Activated CD4-positive, alpha-beta memory T cell treated with anti-CD3 and anti-CD28 coated beads, Interleukin-2, amount 10 ng/mL, durations not matched to agents 7 days and 5 days (primary cell): Measurements from ENCODE around the gene RAB15. TPM values are rescaled to one million over a fixed set of nuclear protein-coding genes. Genes with fewer than 3 reads are reported as not detected.
A peak's percentile ranks its signal among the peaks of the same experiment; 100 is the strongest.
"Not testable (repeated sequence)": the region's sequence is repeated elsewhere in the genome, so short reads cannot be mapped to it uniquely, and the experiment has no call there.

Source experiments
- CTCF ChIA-PET: fragments of 350-600 bp; sonication (Branson Sonifier 250); formaldehyde crosslinking; loops from one replicate; lab custom pipeline; 2021; ENCODE audit warnings: antibody characterized with exemption, inconsistent platforms; lab: Charles Lee
- POLR2A ChIA-PET: fragments of 350-600 bp; sonication (Branson Sonifier 250); formaldehyde crosslinking; loops from one replicate; lab custom pipeline; 2021; ENCODE audit warnings: antibody characterized with exemption; lab: Charles Lee
- DNase-seq: peaks from one replicate; pipeline ENCODE4 v3.0.0-alpha.2; 2020
- H3K27ac Mint-ChIP-seq: one replicate; pipeline ENCODE4 v1.8.0; 2021; ENCODE audit warnings: mild to moderate bottlenecking, mixed read lengths
- H3K27me3 Mint-ChIP-seq: one replicate; pipeline ENCODE4 v1.8.0; 2021; ENCODE audit warnings: mixed read lengths
- H3K36me3 Mint-ChIP-seq: one replicate; pipeline ENCODE4 v1.8.0; 2021; ENCODE audit warnings: low read depth, mixed read lengths
- H3K4me1 Mint-ChIP-seq: one replicate; pipeline ENCODE4 v1.8.0; 2021; ENCODE audit warnings: mixed read lengths
- H3K4me3 Mint-ChIP-seq: one replicate; pipeline ENCODE4 v1.8.0; 2021; ENCODE audit warnings: mild to moderate bottlenecking, mixed read lengths
- H3K9me3 Mint-ChIP-seq: one replicate; pipeline ENCODE4 v1.8.0; 2021; ENCODE audit warnings: mixed read lengths
- total RNA-seq, 2 experiments: library from RNA; stranded (reverse); gene quantifications; one replicate each; pipeline ENCODE4 v1.2.3, GENCODE V29; 2021

The RAB15 gene
- total RNA-seq, 2 experiments from 2014 or later = 1.5 to 1.7 TPM

- Mint-ChIP-seq H3K4me3 (no peak overlapping the region), H3K9me3 (no peaks in the 10 kb centered on the region), H3K27ac (peak overlapping the region; percentile 10), H3K4me1 (peaks cover 24% of the 10 kb centered on the region), H3K27me3 (no peaks in the 10 kb centered on the region), H3K36me3 (peaks cover 48% of the 10 kb centered on the region)
- CTCF ChIA-PET = interaction anchor here (1.6 to 3.6 kb wide), 2 partner anchors 10 to 12 kb away, joined by 3 to 15 read pairs; partner anchors contain the start of gene CHURC1
- no peak for DNase-seq
- POLR2A ChIA-PET = interaction anchor here (0.6 to 6.1 kb wide), 5 partner anchors 9 to 488 kb away, joined by 3 to 60 read pairs (median 5); partner anchors contain the start of gene CHURC1
Measured at GRCh38 chr14:64927031-64927430, 45.1 kb downstream of the RAB15 start.

- peaks cover 29% of the 10 kb centered on the region for H3K4me1 Mint-ChIP-seq
- ChIA-PET POLR2A (interaction anchor here (0.6 to 6.1 kb wide), 4 partner anchors 8 to 489 kb away, joined by 3 to 60 read pairs (median 4); partner anchors contain the start of gene CHURC1), CTCF (interaction anchor here (1.6 to 3.6 kb wide), 2 partner anchors 10 to 12 kb away, joined by 3 to 15 read pairs; partner anchors contain the start of gene CHURC1)
- peaks cover 49% of the 10 kb centered on the region for H3K36me3 Mint-ChIP-seq
- no peak overlapping the region for H3K4me3 Mint-ChIP-seq
- no peak for DNase-seq
- H3K27me3 Mint-ChIP-seq = no peaks in the 10 kb centered on the region
- H3K9me3 Mint-ChIP-seq = no peaks in the 10 kb centered on the region
- H3K27ac Mint-ChIP-seq = peak overlapping the region; percentile 10
Measured at GRCh38 chr14:64926398-64926995, 45.6 kb downstream of the RAB15 start.

GRCh38 chr14:64923015-64923414 lies 49.1 kb downstream of the RAB15 start:
- Mint-ChIP-seq H3K4me1 (peaks cover 36% of the 10 kb centered on the region), H3K27me3 (no peaks in the 10 kb centered on the region), H3K27ac (no peak overlapping the region), H3K9me3 (no peaks in the 10 kb centered on the region), H3K4me3 (no peak overlapping the region), H3K36me3 (peaks cover 49% of the 10 kb centered on the region)
- ChIA-PET POLR2A (no interaction called here), CTCF (no interaction called here)
- no peak for DNase-seq

- no peaks in the 10 kb centered on the region for H3K27me3 Mint-ChIP-seq
- POLR2A ChIA-PET = interaction anchor here (0.8 kb wide), 1 partner anchor 112 kb away, joined by 3 read pairs; no protein-coding TSS in a partner anchor
- DNase-seq = no peak
- H3K36me3 Mint-ChIP-seq = peaks cover 47% of the 10 kb centered on the region
- H3K9me3 Mint-ChIP-seq = no peaks in the 10 kb centered on the region
- no peak overlapping the region for H3K4me3 Mint-ChIP-seq
- peaks cover 44% of the 10 kb centered on the region for H3K4me1 Mint-ChIP-seq
- CTCF ChIA-PET = interaction anchor here (1.0 to 1.7 kb wide), 2 partner anchors 10 to 98 kb away, joined by 4 to 6 read pairs; no protein-coding TSS in a partner anchor
- H3K27ac Mint-ChIP-seq = no peak overlapping the region
Measured at GRCh38 chr14:64920465-64920864, 51.7 kb downstream of the RAB15 start.

- Mint-ChIP-seq H3K4me1 (peaks cover 49% of the 10 kb centered on the region), H3K27me3 (no peaks in the 10 kb centered on the region), H3K9me3 (no peaks in the 10 kb centered on the region), H3K27ac (no peak overlapping the region), H3K4me3 (no peak overlapping the region), H3K36me3 (peaks cover 50% of the 10 kb centered on the region)
- POLR2A ChIA-PET = interaction anchor here (0.8 kb wide), 1 partner anchor 111 kb away, joined by 3 read pairs; no protein-coding TSS in a partner anchor
- no peak for DNase-seq
- CTCF ChIA-PET = interaction anchor here (1.0 kb wide), 1 partner anchor 97 kb away, joined by 4 read pairs; no protein-coding TSS in a partner anchor
Measured at GRCh38 chr14:64919618-64920017, 52.5 kb downstream of the RAB15 start.

- no peak for DNase-seq
- peaks cover 46% of the 10 kb centered on the region for H3K4me1 Mint-ChIP-seq
- H3K9me3 Mint-ChIP-seq = no peaks in the 10 kb centered on the region
- no peaks in the 10 kb centered on the region for H3K27me3 Mint-ChIP-seq
- H3K27ac Mint-ChIP-seq = no peak overlapping the region
- H3K36me3 Mint-ChIP-seq = peaks cover 46% of the 10 kb centered on the region
- H3K4me3 Mint-ChIP-seq = no peak overlapping the region
- ChIA-PET POLR2A (interaction anchor here (1.4 kb wide), 1 partner anchor 9 kb away, joined by 4 read pairs; no protein-coding TSS in a partner anchor), CTCF (interaction anchor here (1.0 kb wide), 1 partner anchor 96 kb away, joined by 4 read pairs; no protein-coding TSS in a partner anchor)
Measured at GRCh38 chr14:64919215-64919614, 52.9 kb downstream of the RAB15 start.

GRCh38 chr14:64918216-64918615 lies 53.9 kb downstream of the RAB15 start:
- Mint-ChIP-seq H3K4me1 (peaks cover 50% of the 10 kb centered on the region), H3K4me3 (no peak overlapping the region), H3K27ac (no peak overlapping the region), H3K9me3 (no peaks in the 10 kb centered on the region), H3K27me3 (no peaks in the 10 kb centered on the region), H3K36me3 (peaks cover 40% of the 10 kb centered on the region)
- CTCF ChIA-PET = no interaction called here
- POLR2A ChIA-PET = interaction anchor here (1.0 to 1.4 kb wide), 2 partner anchors 9 to 10 kb away, joined by 4 to 5 read pairs; no protein-coding TSS in a partner anchor
- DNase-seq = no peak

GRCh38 chr14:64915797-64916196 lies 56.3 kb downstream of the RAB15 start:
- Mint-ChIP-seq H3K4me3 (peak overlapping the region; percentile 81), H3K9me3 (no peaks in the 10 kb centered on the region), H3K4me1 (peaks cover 43% of the 10 kb centered on the region), H3K27ac (no peak overlapping the region), H3K27me3 (peaks cover 3% of the 10 kb centered on the region), H3K36me3 (peaks cover 32% of the 10 kb centered on the region)
- ChIA-PET POLR2A (interaction anchor here (1.3 to 3.5 kb wide), 4 partner anchors 11 to 191 kb away, joined by 3 to 60 read pairs (median 7); no protein-coding TSS in a partner anchor), CTCF (interaction anchor here (2.6 kb wide), 1 partner anchor 10 kb away, joined by 15 read pairs; no protein-coding TSS in a partner anchor)
- DNase-seq = no peak

- H3K9me3 Mint-ChIP-seq = no peaks in the 10 kb centered on the region
- H3K27ac Mint-ChIP-seq = peak overlapping the region; percentile 84
- H3K27me3 Mint-ChIP-seq = peaks cover 5% of the 10 kb centered on the region
Measured at GRCh38 chr14:64915029-64915424, 57.1 kb downstream of the RAB15 start.

GRCh38 chr14:64914237-64915028 lies 57.7 kb downstream of the RAB15 start, which contains the start of gene CHURC1:
TSS of gene CHURC1 (plus strand) at chr14:64914455. CDS start at chr14:64914496, 41 bp downstream.
- Mint-ChIP-seq H3K36me3 (peaks cover 20% of the 10 kb centered on the region), H3K4me1 (peaks cover 37% of the 10 kb centered on the region), H3K27me3 (peaks cover 10% of the 10 kb centered on the region), H3K9me3 (no peaks in the 10 kb centered on the region), H3K27ac (peak within 1 kb of the TSS; percentile 84), H3K4me3 (peak within 1 kb of the TSS; percentile 81)
- CTCF ChIA-PET = interaction anchor here (0.7 to 2.6 kb wide), 5 partner anchors 11 to 278 kb away, joined by 3 to 15 read pairs (median 3); no protein-coding TSS in a partner anchor
- DNase-seq = peak; percentile 96
- POLR2A ChIA-PET = interaction anchor here (0.7 to 3.5 kb wide), 19 partner anchors 12 to 527 kb away, joined by 3 to 60 read pairs (median 4); partner anchors contain the start of genes FNTB, GPX2 and ZBTB25

More at GRCh38 chr14:64915029-64915424, 57.1 kb downstream of the RAB15 start:
- ChIA-PET POLR2A (interaction anchor here (0.7 to 3.5 kb wide), 18 partner anchors 12 to 528 kb away, joined by 3 to 60 read pairs (median 4); partner anchors contain the start of genes FNTB, GPX2 and ZBTB25), CTCF (interaction anchor here (0.7 to 2.6 kb wide), 5 partner anchors 10 to 278 kb away, joined by 3 to 15 read pairs (median 3); no protein-coding TSS in a partner anchor)
- Mint-ChIP-seq H3K4me1 (peaks cover 38% of the 10 kb centered on the region), H3K4me3 (peak overlapping the region; percentile 81), H3K36me3 (peaks cover 25% of the 10 kb centered on the region)
- DNase-seq = no peak

- ChIA-PET CTCF (interaction anchor here (2.6 kb wide), 1 partner anchor 12 kb away, joined by 15 read pairs; no protein-coding TSS in a partner anchor), POLR2A (interaction anchor here (1.2 to 3.5 kb wide), 3 partner anchors 13 to 58 kb away, joined by 4 to 60 read pairs (median 5); no protein-coding TSS in a partner anchor)
- not testable (repeated sequence) for H3K27ac Mint-ChIP-seq, DNase-seq, H3K9me3 Mint-ChIP-seq
- H3K4me3 Mint-ChIP-seq = peak overlapping the region; percentile 81
- H3K36me3 Mint-ChIP-seq = peaks cover 17% of the 10 kb centered on the region
- H3K27me3 Mint-ChIP-seq = peaks cover 14% of the 10 kb centered on the region
- H3K4me1 Mint-ChIP-seq = peaks cover 35% of the 10 kb centered on the region
Measured at GRCh38 chr14:64913477-64913876, 58.7 kb downstream of the RAB15 start.

- Mint-ChIP-seq H3K9me3 (no peaks in the 10 kb centered on the region), H3K27ac (no peak overlapping the region), H3K4me1 (peaks cover 27% of the 10 kb centered on the region), H3K27me3 (peaks cover 19% of the 10 kb centered on the region), H3K36me3 (peaks cover 12% of the 10 kb centered on the region), H3K4me3 (no peak overlapping the region)
- ChIA-PET CTCF (interaction anchor here (0.7 to 1.3 kb wide), 3 partner anchors 21 to 299 kb away, joined by 3 to 5 read pairs (median 3); no protein-coding TSS in a partner anchor), POLR2A (interaction anchor here (1.4 kb wide), 1 partner anchor 113 kb away, joined by 3 read pairs; no protein-coding TSS in a partner anchor)
- no peak for DNase-seq
Measured at GRCh38 chr14:64912261-64912660, 59.9 kb downstream of the RAB15 start.
